AG04449 (cell line): ENCODE results near the gene EN2.

Experiments
- CTCF ChIA-PET: fragments of 350-600 bp; formaldehyde crosslinking; extraction: SDS; loops from one replicate; lab custom pipeline; 2021; ENCODE audit warnings: antibody characterized with exemption; lab: Yijun Ruan, JAX
- POLR2A ChIA-PET: fragments of 400-600, 350-600 bp; formaldehyde crosslinking; extraction: SDS; loops from one replicate; lab custom pipeline; 2020; ENCODE audit warnings: antibody characterized with exemption, inconsistent platforms; lab: Yijun Ruan, JAX
- DNase-seq: peaks from one replicate; pipeline ENCODE4 v3.0.0-alpha.2; 2010; ENCODE audit warnings: low read depth, low spot score
- H3K4me3 ChIP-seq: 2 replicates; pipeline ENCODE4 v1.5.1; 2011; ENCODE audit warnings: low read depth, mild to moderate bottlenecking, control low read depth, low read length
- TF ChIP-seq, protein P1 (sequence below): IDR thresholded peaks from one replicate; pipeline ENCODE4 v1.5.1; 2011; ENCODE audit warnings: mild to moderate bottlenecking, moderate library complexity, low read length, control low read depth, inconsistent platforms; ENCODE audit not compliant: insufficient read depth; ENCODE audit errors: missing control alignments

EN2 gene

DNA sequence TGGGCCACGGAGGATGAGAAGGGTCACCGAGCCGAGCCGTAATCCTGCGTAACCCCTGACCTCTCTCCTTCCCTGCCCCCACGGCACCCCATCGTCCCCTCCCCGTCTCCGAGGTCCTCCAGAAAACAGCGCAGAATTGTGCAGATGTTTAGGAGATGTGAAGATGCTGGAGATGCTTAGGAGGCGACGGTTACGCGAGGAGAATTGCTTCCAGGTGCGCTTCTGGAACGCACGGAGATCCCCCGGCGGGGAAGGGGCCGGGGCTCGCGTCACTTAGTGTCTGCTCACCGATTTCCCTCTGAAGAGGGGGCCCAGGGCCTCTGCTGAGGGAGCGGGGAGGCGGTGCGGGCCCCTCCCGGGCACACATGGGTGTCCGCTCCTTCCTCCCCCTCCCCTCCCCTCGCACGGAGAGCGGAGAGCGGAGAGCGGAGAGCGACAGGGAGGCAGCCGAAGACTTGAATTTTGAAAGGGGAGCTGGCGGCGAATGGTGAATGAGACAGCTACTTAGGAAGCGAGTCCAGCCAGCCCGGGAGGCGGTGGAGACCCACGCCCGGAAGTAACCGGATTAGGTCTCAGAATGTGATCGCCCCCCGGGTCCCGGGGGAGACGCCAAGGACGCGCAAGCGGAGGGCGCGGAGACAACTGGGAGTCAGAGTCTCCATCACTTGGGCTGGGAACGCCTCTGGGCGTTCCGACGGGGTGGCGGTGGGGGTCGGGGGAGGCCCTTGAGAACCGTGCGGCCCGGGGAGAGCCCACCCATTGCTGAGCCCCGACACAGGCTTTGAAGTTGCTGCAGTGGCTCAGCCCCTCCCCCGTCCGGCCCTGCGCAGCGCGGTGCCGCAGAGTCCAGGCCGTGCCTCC lies 8.7 kb upstream of the EN2 start:
- ChIA-PET POLR2A (no interaction called here), CTCF (no interaction called here)
- H3K4me3 ChIP-seq, result no peak overlapping the region
- TF ChIP-seq, protein P1, sequence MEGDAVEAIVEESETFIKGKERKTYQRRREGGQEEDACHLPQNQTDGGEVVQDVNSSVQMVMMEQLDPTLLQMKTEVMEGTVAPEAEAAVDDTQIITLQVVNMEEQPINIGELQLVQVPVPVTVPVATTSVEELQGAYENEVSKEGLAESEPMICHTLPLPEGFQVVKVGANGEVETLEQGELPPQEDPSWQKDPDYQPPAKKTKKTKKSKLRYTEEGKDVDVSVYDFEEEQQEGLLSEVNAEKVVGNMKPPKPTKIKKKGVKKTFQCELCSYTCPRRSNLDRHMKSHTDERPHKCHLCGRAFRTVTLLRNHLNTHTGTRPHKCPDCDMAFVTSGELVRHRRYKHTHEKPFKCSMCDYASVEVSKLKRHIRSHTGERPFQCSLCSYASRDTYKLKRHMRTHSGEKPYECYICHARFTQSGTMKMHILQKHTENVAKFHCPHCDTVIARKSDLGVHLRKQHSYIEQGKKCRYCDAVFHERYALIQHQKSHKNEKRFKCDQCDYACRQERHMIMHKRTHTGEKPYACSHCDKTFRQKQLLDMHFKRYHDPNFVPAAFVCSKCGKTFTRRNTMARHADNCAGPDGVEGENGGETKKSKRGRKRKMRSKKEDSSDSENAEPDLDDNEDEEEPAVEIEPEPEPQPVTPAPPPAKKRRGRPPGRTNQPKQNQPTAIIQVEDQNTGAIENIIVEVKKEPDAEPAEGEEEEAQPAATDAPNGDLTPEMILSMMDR, result no peak
- no peak for DNase-seq

DNA sequence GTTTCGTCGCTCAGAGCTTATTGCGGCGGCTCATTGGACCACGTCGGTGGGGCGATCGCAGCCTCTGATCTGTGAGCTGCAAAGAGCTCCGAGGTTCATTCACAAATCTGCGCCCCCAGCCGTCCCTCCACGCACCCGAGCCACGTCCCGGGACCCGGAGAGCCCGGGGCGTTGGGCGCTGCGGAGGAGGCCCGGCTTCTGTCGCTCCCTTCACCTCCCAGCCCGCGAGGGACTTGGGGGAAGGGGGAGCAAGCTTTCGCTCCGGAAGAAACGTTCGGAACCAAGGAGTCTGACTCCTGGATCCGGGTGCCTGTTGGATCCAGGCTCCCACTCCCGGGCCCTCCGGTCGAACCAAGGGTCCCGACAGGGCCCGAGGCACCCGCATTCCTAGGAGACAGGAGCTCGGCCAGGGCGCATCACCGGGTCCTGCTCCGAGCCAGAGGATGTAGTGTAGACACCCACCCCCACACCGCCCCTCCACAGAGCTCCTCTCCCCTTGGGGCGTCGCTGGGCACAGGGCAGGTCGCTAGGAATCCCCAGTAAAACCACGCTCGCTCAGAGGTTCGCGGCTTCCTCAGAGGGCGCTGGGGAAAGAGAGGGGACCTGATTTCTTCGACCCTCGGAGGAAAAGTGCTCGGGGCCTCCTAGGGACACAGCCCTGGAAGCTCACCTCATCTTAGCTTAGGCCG lies 7.9 kb upstream of the EN2 start:
- ChIA-PET POLR2A (interaction anchor here (1.2 kb wide), 1 partner anchor 521 kb away, joined by 3 read pairs; no protein-coding TSS in a partner anchor), CTCF (interaction anchor here (1.1 kb wide), 1 partner anchor 13 kb away, joined by 3 read pairs; no protein-coding TSS in a partner anchor)
- no peak overlapping the region for H3K4me3 ChIP-seq
- no peak for DNase-seq
- TF ChIP-seq, protein P1, result no peak

DNA sequence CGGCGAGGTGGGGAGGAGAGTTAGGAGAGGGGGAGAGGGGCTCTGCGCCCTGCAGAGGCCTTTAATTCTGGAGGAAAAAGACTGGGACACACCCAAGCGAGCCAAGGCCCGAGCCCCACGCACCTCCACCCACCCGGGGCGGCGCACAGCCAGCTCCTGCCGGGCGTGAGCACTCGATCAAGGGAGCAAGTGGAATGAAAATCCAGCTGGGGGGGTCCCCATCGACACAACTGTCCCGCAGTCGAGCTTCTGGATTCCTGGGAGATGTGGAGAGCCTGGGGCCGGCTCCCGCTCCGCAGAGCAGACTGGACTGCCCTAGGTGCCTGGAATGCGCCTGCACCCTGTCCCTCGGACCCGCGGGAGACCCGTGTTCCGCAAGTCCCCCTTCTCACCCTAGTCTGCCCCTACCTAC lies 7.4 kb upstream of the EN2 start:
- CTCF ChIA-PET, result interaction anchor here (1.1 kb wide), 2 partner anchors 12 to 106 kb away, joined by 3 read pairs; no protein-coding TSS in a partner anchor

DNA sequence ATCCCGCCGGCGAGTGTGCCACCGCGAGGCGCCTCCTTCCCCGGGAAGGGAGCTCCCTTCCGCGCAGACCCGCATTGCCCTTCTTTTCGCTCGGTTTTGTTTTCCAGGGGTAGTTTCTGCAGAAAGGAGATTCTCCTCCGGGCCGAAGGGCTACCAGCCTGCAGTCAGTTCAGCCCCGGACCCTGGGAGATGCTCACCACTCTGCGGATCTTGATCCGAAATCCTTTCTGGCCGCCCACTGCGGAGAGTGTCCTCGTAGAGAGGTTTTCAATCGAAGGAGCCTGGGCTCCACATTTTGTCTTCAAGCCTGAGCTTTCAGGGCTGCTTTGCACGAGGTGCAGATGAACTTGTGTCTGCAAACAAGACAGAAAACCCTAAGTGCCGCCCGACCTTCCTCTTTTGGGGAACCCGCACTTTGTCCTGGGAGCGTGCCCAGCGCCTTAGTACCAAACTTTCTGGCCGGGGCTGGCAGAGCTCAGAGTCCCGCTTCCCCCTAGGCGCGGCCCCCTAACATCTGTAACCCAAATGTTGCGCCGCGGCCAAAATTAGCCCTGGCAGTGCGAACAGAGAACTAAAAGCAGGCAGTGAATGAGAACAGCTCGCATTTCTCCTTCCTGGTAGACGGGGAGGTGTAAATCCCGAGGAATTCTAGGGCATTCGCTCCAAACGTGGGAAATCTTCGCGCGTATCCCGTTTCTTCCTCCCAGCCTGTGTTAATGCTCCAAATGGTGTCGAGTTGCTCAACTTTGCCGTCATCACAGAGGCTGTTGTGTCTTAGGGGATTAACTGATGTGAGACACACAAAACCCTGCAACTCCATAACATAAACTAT lies 6.7 kb upstream of the EN2 start:
- TF ChIP-seq, protein P1, result no peak
- H3K4me3 ChIP-seq, result no peak overlapping the region
- no peak for DNase-seq
- CTCF ChIA-PET, result interaction anchor here (1.1 kb wide), 2 partner anchors 12 to 107 kb away, joined by 3 read pairs; no protein-coding TSS in a partner anchor
- POLR2A ChIA-PET, result interaction anchor here (1.2 kb wide), 1 partner anchor 522 kb away, joined by 3 read pairs; no protein-coding TSS in a partner anchor

More for the DNA sequence above, 7.4 kb upstream of the EN2 start:
- POLR2A ChIA-PET, result interaction anchor here (1.2 kb wide), 1 partner anchor 521 kb away, joined by 3 read pairs; no protein-coding TSS in a partner anchor
- H3K4me3 ChIP-seq, result no peak overlapping the region
- DNase-seq, result no peak
- TF ChIP-seq, protein P1, result no peak

DNA sequence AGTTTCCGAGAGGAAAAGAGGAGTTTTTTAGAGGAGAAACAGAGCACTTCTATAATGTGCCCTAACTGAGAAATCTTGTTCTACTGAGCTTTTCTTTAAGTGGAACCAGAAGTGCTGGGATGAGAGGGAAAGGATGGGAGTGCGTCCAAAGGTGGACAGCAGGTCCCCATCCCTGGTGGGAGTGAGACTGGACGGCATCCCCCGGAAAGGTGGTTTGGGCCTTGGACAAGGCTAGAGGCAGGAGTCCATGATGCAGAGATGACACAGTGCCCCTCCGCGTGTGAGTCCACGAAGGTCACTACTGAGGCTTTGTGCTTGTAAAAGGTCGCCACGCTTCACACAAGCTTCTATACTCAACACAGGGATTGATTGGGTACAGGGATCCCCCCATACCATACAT lies 6.1 kb upstream of the EN2 start:
- no peak overlapping the region for H3K4me3 ChIP-seq
- CTCF ChIA-PET, result interaction anchor here (1.1 kb wide), 1 partner anchor 107 kb away, joined by 3 read pairs; no protein-coding TSS in a partner anchor
- TF ChIP-seq, protein P1, result no peak
- POLR2A ChIA-PET, result no interaction called here
- no peak for DNase-seq
